Embryonic facial prominence (tissue), 1 donor: ENCODE measurements around the gene TP53RK.

Experiments used
- DNase-seq: peaks from one replicate; pipeline ENCODE4 v3.0.0-alpha.2; 2016; ENCODE audit errors: extremely low spot score

The TP53RK gene

GRCh38 chr20:46638134-46638897 is 50.9 kb downstream of the TP53RK start:
- no peak for DNase-seq

- DNase-seq = no peak
Observed at GRCh38 chr20:46637427-46638133, 51.7 kb downstream of the TP53RK start.

- no peak for DNase-seq
Observed at GRCh38 chr20:46637020-46637419, 52.2 kb downstream of the TP53RK start.

GRCh38 chr20:46636514-46636913 is 52.7 kb downstream of the TP53RK start:
- DNase-seq = no peak

- DNase-seq = no peak
Observed at GRCh38 chr20:46635514-46636136, 53.6 kb downstream of the TP53RK start.

GRCh38 chr20:46634528-46634927 is 54.7 kb downstream of the TP53RK start:
- no peak for DNase-seq
